ENCODE measurements around the gene S100A14. TPM values are rescaled to one million over a fixed set of nuclear protein-coding genes. Genes with fewer than 3 reads are reported as not detected.

Gene S100A14
- polyA plus RNA-seq, 2 of the 4 experiments (the other 2 are of a cell fraction): 0.21 TPM

GRCh38 chr1:153568367-153569099 is 47.6 kb downstream of the S100A14 start:
- H3K4me3 ChIP-seq: peak overlapping the region; percentile 24; the same call in 2 of the 3 replicates
- CTCF ChIA-PET: interaction anchor here (0.6 to 7.5 kb wide), 38 partner anchors 9 to 218 kb away, joined by 3 to 471 read pairs (median 6); partner anchors contain the start of genes CHTOP, NPR1, S100A1 and S100A13
- 9% methylated on average over 22 of the region's 25 CpGs for WGBS (ENCODE audit: missing lambda C conversion rate)
- H3K9me3 ChIP-seq: no peaks in the 10 kb centered on the region
- POLR2A ChIA-PET: interaction anchor here (0.5 to 2.4 kb wide), 9 partner anchors 20 to 159 kb away, joined by 3 to 102 read pairs (median 4); partner anchors contain the start of genes CHTOP, INTS3, S100A13 and S100A4
- no peak for TF ChIP-seq JUNB (IDR thresholded peaks at IDR 0.05)
- no peak for TF ChIP-seq ZSCAN20 (CRISPR knock-in tag; IDR thresholded peaks at IDR 0.05)
- TF ChIP-seq, protein P1, sequence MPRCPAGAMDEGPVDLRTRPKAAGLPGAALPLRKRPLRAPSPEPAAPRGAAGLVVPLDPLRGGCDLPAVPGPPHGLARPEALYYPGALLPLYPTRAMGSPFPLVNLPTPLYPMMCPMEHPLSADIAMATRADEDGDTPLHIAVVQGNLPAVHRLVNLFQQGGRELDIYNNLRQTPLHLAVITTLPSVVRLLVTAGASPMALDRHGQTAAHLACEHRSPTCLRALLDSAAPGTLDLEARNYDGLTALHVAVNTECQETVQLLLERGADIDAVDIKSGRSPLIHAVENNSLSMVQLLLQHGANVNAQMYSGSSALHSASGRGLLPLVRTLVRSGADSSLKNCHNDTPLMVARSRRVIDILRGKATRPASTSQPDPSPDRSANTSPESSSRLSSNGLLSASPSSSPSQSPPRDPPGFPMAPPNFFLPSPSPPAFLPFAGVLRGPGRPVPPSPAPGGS (IDR thresholded peaks at IDR 0.05): no peak
- TF ChIP-seq RAD21 (conservative IDR thresholded peaks at IDR 0.05 in 1 of 2, IDR thresholded peaks at IDR 0.05 in 1 of 2): peak; percentile 99
- TF ChIP-seq HOXA7 (CRISPR knock-in tag; IDR thresholded peaks at IDR 0.05): no peak
- no peak for TF ChIP-seq NFE2L2 (conservative IDR thresholded peaks at IDR 0.05; ENCODE audit: low read length)
- TF ChIP-seq MYC (IDR thresholded peaks at IDR 0.05; ENCODE audit: borderline replicate concordance, low read length): 0 out of 2 replicates have a peak, but pooled peaks have one; percentile 58
- no peak for TF ChIP-seq CHD2 (IDR thresholded peaks at IDR 0.05; ENCODE audit: low read length, partially characterized antibody)
- peak; percentile 100 for TF ChIP-seq SMC3 (IDR thresholded peaks at IDR 0.05)
- TF ChIP-seq EHMT2 (IDR thresholded peaks at IDR 0.05; ENCODE audit: low read depth): no peak
- TF ChIP-seq, protein P2, sequence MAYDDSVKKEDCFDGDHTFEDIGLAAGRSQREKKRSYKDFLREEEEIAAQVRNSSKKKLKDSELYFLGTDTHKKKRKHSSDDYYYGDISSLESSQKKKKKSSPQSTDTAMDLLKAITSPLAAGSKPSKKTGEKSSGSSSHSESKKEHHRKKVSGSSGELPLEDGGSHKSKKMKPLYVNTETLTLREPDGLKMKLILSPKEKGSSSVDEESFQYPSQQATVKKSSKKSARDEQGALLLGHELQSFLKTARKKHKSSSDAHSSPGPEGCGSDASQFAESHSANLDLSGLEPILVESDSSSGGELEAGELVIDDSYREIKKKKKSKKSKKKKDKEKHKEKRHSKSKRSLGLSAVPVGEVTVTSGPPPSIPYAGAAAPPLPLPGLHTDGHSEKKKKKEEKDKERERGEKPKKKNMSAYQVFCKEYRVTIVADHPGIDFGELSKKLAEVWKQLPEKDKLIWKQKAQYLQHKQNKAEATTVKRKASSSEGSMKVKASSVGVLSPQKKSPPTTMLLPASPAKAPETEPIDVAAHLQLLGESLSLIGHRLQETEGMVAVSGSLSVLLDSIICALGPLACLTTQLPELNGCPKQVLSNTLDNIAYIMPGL (CRISPR knock-in tag; IDR thresholded peaks at IDR 0.05; ENCODE audit: borderline replicate concordance): no peak
- no peak for TF ChIP-seq KDM1A (IDR thresholded peaks at IDR 0.05; ENCODE audit: low read depth)
- no peak for TF ChIP-seq HOXB13 (CRISPR knock-in tag; IDR thresholded peaks at IDR 0.05; ENCODE audit: low read depth)
- TF ChIP-seq, protein P3, sequence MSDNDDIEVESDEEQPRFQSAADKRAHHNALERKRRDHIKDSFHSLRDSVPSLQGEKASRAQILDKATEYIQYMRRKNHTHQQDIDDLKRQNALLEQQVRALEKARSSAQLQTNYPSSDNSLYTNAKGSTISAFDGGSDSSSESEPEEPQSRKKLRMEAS (IDR thresholded peaks at IDR 0.05): peak; percentile 86
- TF ChIP-seq FOSL2 (IDR thresholded peaks at IDR 0.05): no peak
- peak; percentile 37; the same call in 1 of the 2 replicates for TF ChIP-seq FOSL2 (CRISPR knock-in tag; IDR thresholded peaks at IDR 0.05)
- peak; percentile 25 for TF ChIP-seq MAFK (IDR thresholded peaks at IDR 0.05; ENCODE audit: partially characterized antibody)
- no peak for TF ChIP-seq HDAC2 (IDR thresholded peaks at IDR 0.05)
- TF ChIP-seq TP53 (CRISPR knock-in tag; IDR thresholded peaks at IDR 0.05): peak; percentile 23; the same call in 1 of the 2 replicates
- TF ChIP-seq RNF2 (IDR thresholded peaks at IDR 0.05; ENCODE audit: borderline replicate concordance, low read depth): no peak
- peak in 1 of 2 experiments; percentile 59; a peak in 1 of 5 replicates for TF ChIP-seq JUN (IDR thresholded peaks at IDR 0.05)
- TF ChIP-seq, protein P4, sequence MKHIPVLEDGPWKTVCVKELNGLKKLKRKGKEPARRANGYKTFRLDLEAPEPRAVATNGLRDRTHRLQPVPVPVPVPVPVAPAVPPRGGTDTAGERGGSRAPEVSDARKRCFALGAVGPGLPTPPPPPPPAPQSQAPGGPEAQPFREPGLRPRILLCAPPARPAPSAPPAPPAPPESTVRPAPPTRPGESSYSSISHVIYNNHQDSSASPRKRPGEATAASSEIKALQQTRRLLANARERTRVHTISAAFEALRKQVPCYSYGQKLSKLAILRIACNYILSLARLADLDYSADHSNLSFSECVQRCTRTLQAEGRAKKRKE (CRISPR knock-in tag; IDR thresholded peaks at IDR 0.05; ENCODE audit: low read depth): 0 out of 2 replicates have a peak, but pooled peaks have one; percentile 25
- TF ChIP-seq GATA3 (IDR thresholded peaks at IDR 0.05; ENCODE audit: borderline replicate concordance): 0 out of 2 replicates have a peak, but pooled peaks have one; percentile 11
- TF ChIP-seq HOXB5 (CRISPR knock-in tag; IDR thresholded peaks at IDR 0.05): peak; percentile 31; the same call in 1 of the 2 replicates
- TF ChIP-seq, protein P5, sequence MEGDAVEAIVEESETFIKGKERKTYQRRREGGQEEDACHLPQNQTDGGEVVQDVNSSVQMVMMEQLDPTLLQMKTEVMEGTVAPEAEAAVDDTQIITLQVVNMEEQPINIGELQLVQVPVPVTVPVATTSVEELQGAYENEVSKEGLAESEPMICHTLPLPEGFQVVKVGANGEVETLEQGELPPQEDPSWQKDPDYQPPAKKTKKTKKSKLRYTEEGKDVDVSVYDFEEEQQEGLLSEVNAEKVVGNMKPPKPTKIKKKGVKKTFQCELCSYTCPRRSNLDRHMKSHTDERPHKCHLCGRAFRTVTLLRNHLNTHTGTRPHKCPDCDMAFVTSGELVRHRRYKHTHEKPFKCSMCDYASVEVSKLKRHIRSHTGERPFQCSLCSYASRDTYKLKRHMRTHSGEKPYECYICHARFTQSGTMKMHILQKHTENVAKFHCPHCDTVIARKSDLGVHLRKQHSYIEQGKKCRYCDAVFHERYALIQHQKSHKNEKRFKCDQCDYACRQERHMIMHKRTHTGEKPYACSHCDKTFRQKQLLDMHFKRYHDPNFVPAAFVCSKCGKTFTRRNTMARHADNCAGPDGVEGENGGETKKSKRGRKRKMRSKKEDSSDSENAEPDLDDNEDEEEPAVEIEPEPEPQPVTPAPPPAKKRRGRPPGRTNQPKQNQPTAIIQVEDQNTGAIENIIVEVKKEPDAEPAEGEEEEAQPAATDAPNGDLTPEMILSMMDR (IDR thresholded peaks at IDR 0.05): peak; percentile 96
- H3K27ac ChIP-seq: peak overlapping the region; percentile 97 to 100
- DNase-seq (ENCODE audit: low read depth in 1 of 2, low spot score in 1 of 2): peak; percentile 93
- peak overlapping the region; percentile 80 for H3K4me2 ChIP-seq
- ATAC-seq: peak; percentile 32 to 55
- no peak for FAIRE-seq
- H3K4me1 ChIP-seq: peaks cover 59% of the 10 kb centered on the region

Measured in A549 (cell line).